GM20431 (cell line): Measurements from ENCODE around the gene ARNT2.

Experiments used
- in situ Hi-C: fragments of 300-500 bp; cut with MseI, MboI; formaldehyde crosslinking; loops from one replicate; pipeline ENCODE4 v1.15.0; 2020; ENCODE audit warnings: low sequenced_read_pairs; ENCODE audit not compliant: unreplicated experiment

ARNT2 gene

GRCh38 chr15:80564056-80564455 lies 159.9 kb downstream of the ARNT2 start:
- in situ Hi-C loops, result no loop called here

- in situ Hi-C loops, result no loop called here
Observed at GRCh38 chr15:80565398-80565797, 161.2 kb downstream of the ARNT2 start.

- in situ Hi-C loops, result no loop called here
Observed at GRCh38 chr15:80565988-80566387, 161.8 kb downstream of the ARNT2 start.

- in situ Hi-C loops, result no loop called here
Observed at GRCh38 chr15:80567721-80568157, 163.6 kb downstream of the ARNT2 start.

GRCh38 chr15:80568298-80568697 lies 164.1 kb downstream of the ARNT2 start:
- in situ Hi-C loops, result no loop called here

- in situ Hi-C loops, result no loop called here
Observed at GRCh38 chr15:80568876-80569605, 164.9 kb downstream of the ARNT2 start.

GRCh38 chr15:80569656-80570055 lies 165.5 kb downstream of the ARNT2 start:
- in situ Hi-C loops, result no loop called here

GRCh38 chr15:80570553-80570952 lies 166.4 kb downstream of the ARNT2 start:
- in situ Hi-C loops, result no loop called here

GRCh38 chr15:80572337-80572736 lies 168.2 kb downstream of the ARNT2 start:
- in situ Hi-C loops, result no loop called here

GRCh38 chr15:80573606-80574005 lies 169.4 kb downstream of the ARNT2 start:
- in situ Hi-C loops, result no loop called here

- in situ Hi-C loops, result no loop called here
Observed at GRCh38 chr15:80574590-80574989, 170.4 kb downstream of the ARNT2 start.

GRCh38 chr15:80576519-80577090 lies 172.4 kb downstream of the ARNT2 start:
- in situ Hi-C loops, result no loop called here

- in situ Hi-C loops, result no loop called here
Observed at GRCh38 chr15:80577552-80578205, 173.5 kb downstream of the ARNT2 start.

GRCh38 chr15:80578206-80578595 lies 174.0 kb downstream of the ARNT2 start:
- in situ Hi-C loops, result no loop called here

- in situ Hi-C loops, result no loop called here
Observed at GRCh38 chr15:80578871-80579270, 174.7 kb downstream of the ARNT2 start.

- in situ Hi-C loops, result no loop called here
Observed at GRCh38 chr15:80579611-80580010, 175.4 kb downstream of the ARNT2 start.

GRCh38 chr15:80580106-80580505 lies 175.9 kb downstream of the ARNT2 start:
- in situ Hi-C loops, result no loop called here

- in situ Hi-C loops, result no loop called here
Observed at GRCh38 chr15:80580536-80581260, 176.5 kb downstream of the ARNT2 start.

- in situ Hi-C loops, result no loop called here
Observed at GRCh38 chr15:80581976-80582375, 177.8 kb downstream of the ARNT2 start.

- in situ Hi-C loops, result no loop called here
Observed at GRCh38 chr15:80582816-80583423, 178.7 kb downstream of the ARNT2 start.
